OCI-LY3 (cell line): ENCODE results near the gene MC2R.
A peak's percentile ranks its signal among the peaks of the same experiment; 100 is the strongest.

Experiments
- H2AFZ ChIP-seq: fragments of 200-600, 300-600 bp; shearing (Covaris generic); 2 replicates; pipeline ENCODE4 v1.6.0; 2014; ENCODE audit warnings: antibody characterized with exemption, low read depth, low read length
- H3K27ac ChIP-seq: fragments of 200-600, 300-600 bp; sonication (generic); 2 replicates; pipeline ENCODE4 v1.5.1; 2014; ENCODE audit warnings: mild to moderate bottlenecking, low read length, moderate library complexity, mixed read lengths
- H3K27me3 ChIP-seq: fragments of 200-600, 300-600 bp; sonication (generic); 2 replicates; pipeline ENCODE4 v1.6.1; 2014; ENCODE audit warnings: low read depth, low read length, mixed read lengths
- H3K36me3 ChIP-seq: fragments of 200-600, 300-600 bp; sonication (generic); replicated peaks from 2 replicates; pipeline ENCODE3; 2014; ENCODE audit warnings: low read depth, low read length, mixed read lengths
- H3K4me1 ChIP-seq: fragments of 300-600, 200-600 bp; sonication (generic); 2 replicates; pipeline ENCODE4 v1.6.1; 2014; ENCODE audit warnings: low read length, mixed read lengths
- H3K4me2 ChIP-seq: fragments of 200-600, 300-600 bp; sonication (generic); 2 replicates; pipeline ENCODE4 v1.6.1; 2014; ENCODE audit warnings: low read length, mixed read lengths
- H3K4me3 ChIP-seq: fragments of 300-600, 200-600 bp; sonication (generic); 2 replicates; pipeline ENCODE4 v1.5.1; 2014; ENCODE audit warnings: antibody characterized with exemption, mild to moderate bottlenecking, low read length, moderate library complexity
- H3K79me2 ChIP-seq: fragments of 300-600, 200-600 bp; shearing (Covaris generic); 2 replicates; pipeline ENCODE4 v1.6.1; 2014; ENCODE audit warnings: mild to moderate bottlenecking, low read length, mixed read lengths
- H3K9ac ChIP-seq: fragments of 300-600, 200-600 bp; shearing (Covaris generic); 2 replicates; pipeline ENCODE4 v1.6.0; 2014; ENCODE audit warnings: mild to moderate bottlenecking, low read length, moderate library complexity
- H3K9me3 ChIP-seq: fragments of 200-600, 300-600 bp; shearing (Covaris generic); 2 replicates; pipeline ENCODE4 v1.6.1; 2014; ENCODE audit warnings: low read length, mixed read lengths; ENCODE audit not compliant: insufficient read depth
- H4K20me1 ChIP-seq: fragments of 200-600, 300-600 bp; sonication (generic); 2 replicates; pipeline ENCODE4 v1.6.1; 2016; ENCODE audit warnings: low read length, mixed read lengths; ENCODE audit not compliant: insufficient read depth
- CTCF ChIP-seq: fragments of 200-600, 300-600 bp; sonication (generic); IDR thresholded peaks from 2 replicates; pipeline ENCODE4 v1.5.1; 2014; ENCODE audit warnings: antibody characterized with exemption, low read length, low read depth
- EZH2phosphoT487 ChIP-seq: fragments of 200-600 bp; shearing (Covaris generic); IDR thresholded peaks from 2 replicates; pipeline ENCODE4 v1.6.1; 2018; ENCODE audit warnings: antibody characterized with exemption, mixed run types, low read depth

Gene MC2R

GRCh38 chr18:13892098-13892497 is 23.2 kb downstream of the MC2R start:
- peak overlapping the region; percentile 89 for H3K4me2 ChIP-seq
- peak overlapping the region; percentile 98 for H3K27ac ChIP-seq
- H3K36me3 ChIP-seq = no peaks in the 10 kb centered on the region
- H3K27me3 ChIP-seq = no peaks in the 10 kb centered on the region
- H3K79me2 ChIP-seq = no peaks in the 10 kb centered on the region
- H3K4me1 ChIP-seq = peaks cover 72% of the 10 kb centered on the region
- no peaks in the 10 kb centered on the region for H3K9me3 ChIP-seq
- H4K20me1 ChIP-seq = no peaks in the 10 kb centered on the region
- peak overlapping the region; percentile 70 for H3K9ac ChIP-seq
- H2AFZ ChIP-seq = no peak overlapping the region; the same call in 1 of the 2 replicates
- TF ChIP-seq EZH2phosphoT487 (no peak), CTCF (no peak)
- peak overlapping the region; percentile 67 for H3K4me3 ChIP-seq

GRCh38 chr18:13890761-13891361 is 24.5 kb downstream of the MC2R start:
- Histone ChIP-seq H3K4me1 (peaks cover 72% of the 10 kb centered on the region), H3K27me3 (no peaks in the 10 kb centered on the region), H3K4me3 (no peak overlapping the region), H2AFZ (no peak overlapping the region), H3K9ac (0 out of 2 replicates have a peak overlapping the region, but pooled peaks have one; percentile 37), H3K27ac (peak overlapping the region; percentile 78; the same call in 1 of the 2 replicates), H3K9me3 (no peaks in the 10 kb centered on the region), H4K20me1 (no peaks in the 10 kb centered on the region), H3K36me3 (no peaks in the 10 kb centered on the region), H3K79me2 (no peaks in the 10 kb centered on the region), H3K4me2 (peak overlapping the region; percentile 89)
- TF ChIP-seq EZH2phosphoT487 (no peak), CTCF (no peak)

GRCh38 chr18:13889671-13890070 is 25.7 kb downstream of the MC2R start:
- Histone ChIP-seq H3K9me3 (no peaks in the 10 kb centered on the region), H3K79me2 (no peaks in the 10 kb centered on the region), H3K4me3 (0 out of 2 replicates have a peak overlapping the region, but pooled peaks have one; percentile 29), H3K4me1 (peaks cover 60% of the 10 kb centered on the region), H4K20me1 (no peaks in the 10 kb centered on the region), H3K27ac (peak overlapping the region; percentile 78), H2AFZ (no peak overlapping the region), H3K9ac (peak overlapping the region; percentile 37), H3K27me3 (no peaks in the 10 kb centered on the region), H3K4me2 (peak overlapping the region; percentile 89), H3K36me3 (no peaks in the 10 kb centered on the region)
- TF ChIP-seq EZH2phosphoT487 (no peak), CTCF (no peak)

- Histone ChIP-seq H3K4me2 (no peak overlapping the region), H3K79me2 (no peaks in the 10 kb centered on the region), H3K27me3 (0 out of 2 replicates have a peak, but pooled peaks cover 2% of the 10 kb centered on the region)
These were observed 27.1 kb downstream of the MC2R start for GRCh38 chr18:13888191-13888716.

More at GRCh38 chr18:13888191-13888716, 27.1 kb downstream of the MC2R start:
- TF ChIP-seq EZH2phosphoT487 = no peak
- TF ChIP-seq CTCF = no peak
- H3K36me3 ChIP-seq = no peaks in the 10 kb centered on the region
- H3K27ac ChIP-seq = no peak overlapping the region
- peaks cover 48% of the 10 kb centered on the region for H3K4me1 ChIP-seq
- H3K4me3 ChIP-seq = no peak overlapping the region
- no peaks in the 10 kb centered on the region for H4K20me1 ChIP-seq
- H2AFZ ChIP-seq = no peak overlapping the region
- no peak overlapping the region for H3K9ac ChIP-seq
- H3K9me3 ChIP-seq = no peaks in the 10 kb centered on the region
